Forelimb muscle (tissue), 1 donor: ENCODE data around the gene INTS7. TPM values are rescaled to one million over a fixed set of nuclear protein-coding genes. Genes with fewer than 3 reads are reported as not detected.
"Not testable (repeated sequence)": the region's sequence is repeated elsewhere in the genome, so short reads cannot be mapped to it uniquely, and the experiment has no call there.

ENCODE experiments used
- DNase-seq: peaks from one replicate; pipeline ENCODE4 v3.0.0-alpha.2; 2013; ENCODE audit warnings: low read depth
- polyA plus RNA-seq: library from polyadenylated mRNA; unstranded; fragments of 120-200 nt; gene quantifications from one replicate; pipeline ENCODE4 v1.2.1, GENCODE V29; 2013; ENCODE audit not compliant: insufficient read length

The INTS7 gene
- polyA plus RNA-seq, 1 donor = 13.5 TPM

GRCh38 chr1:211935448-211935970 lies 99.8 kb downstream of the INTS7 start:
- no peak for DNase-seq

- DNase-seq = no peak
Observed at GRCh38 chr1:211933946-211934714, 101.2 kb downstream of the INTS7 start.

GRCh38 chr1:211932933-211933254 lies 102.5 kb downstream of the INTS7 start:
- no peak for DNase-seq

GRCh38 chr1:211932231-211932932 lies 103.0 kb downstream of the INTS7 start:
- DNase-seq = no peak

GRCh38 chr1:211929683-211930082 lies 105.7 kb downstream of the INTS7 start:
- no peak for DNase-seq

- DNase-seq = no peak
Observed at GRCh38 chr1:211928993-211929637, 106.2 kb downstream of the INTS7 start.

- DNase-seq = no peak
Observed at GRCh38 chr1:211928290-211928801, 107.0 kb downstream of the INTS7 start.

- no peak for DNase-seq
Observed at GRCh38 chr1:211925016-211925415, 110.3 kb downstream of the INTS7 start.

GRCh38 chr1:211924256-211924655 lies 111.1 kb downstream of the INTS7 start:
- DNase-seq = no peak

- no peak for DNase-seq
Observed at GRCh38 chr1:211923095-211923494, 112.3 kb downstream of the INTS7 start.

- no peak for DNase-seq
Observed at GRCh38 chr1:211921579-211922095, 113.7 kb downstream of the INTS7 start.

- DNase-seq = no peak
Observed at GRCh38 chr1:211920602-211921226, 114.6 kb downstream of the INTS7 start.

- DNase-seq = no peak
Observed at GRCh38 chr1:211920141-211920572, 115.2 kb downstream of the INTS7 start.

- no peak for DNase-seq
Observed at GRCh38 chr1:211918843-211919414, 116.4 kb downstream of the INTS7 start.

GRCh38 chr1:211916458-211916857 lies 118.9 kb downstream of the INTS7 start:
- not testable (repeated sequence) for DNase-seq

- no peak for DNase-seq
Observed at GRCh38 chr1:211915924-211916323, 119.4 kb downstream of the INTS7 start.

GRCh38 chr1:211912844-211913432 lies 122.4 kb downstream of the INTS7 start:
- DNase-seq = no peak

GRCh38 chr1:211912038-211912437 lies 123.3 kb downstream of the INTS7 start:
- no peak for DNase-seq

- no peak for DNase-seq
Observed at GRCh38 chr1:211910913-211911485, 124.4 kb downstream of the INTS7 start.

GRCh38 chr1:211910113-211910884 lies 125.1 kb downstream of the INTS7 start:
- no peak for DNase-seq
